GM19023 (cell line): ENCODE results near the gene HPDL.

Experiments used
- ATAC-seq: cut with Tn5 transposase; IDR thresholded peaks from one replicate; pipeline ENCODE4 v1.9.1; 2021; ENCODE audit warnings: mild to moderate bottlenecking, moderate library complexity; ENCODE audit not compliant: unreplicated experiment

The HPDL gene

DNA sequence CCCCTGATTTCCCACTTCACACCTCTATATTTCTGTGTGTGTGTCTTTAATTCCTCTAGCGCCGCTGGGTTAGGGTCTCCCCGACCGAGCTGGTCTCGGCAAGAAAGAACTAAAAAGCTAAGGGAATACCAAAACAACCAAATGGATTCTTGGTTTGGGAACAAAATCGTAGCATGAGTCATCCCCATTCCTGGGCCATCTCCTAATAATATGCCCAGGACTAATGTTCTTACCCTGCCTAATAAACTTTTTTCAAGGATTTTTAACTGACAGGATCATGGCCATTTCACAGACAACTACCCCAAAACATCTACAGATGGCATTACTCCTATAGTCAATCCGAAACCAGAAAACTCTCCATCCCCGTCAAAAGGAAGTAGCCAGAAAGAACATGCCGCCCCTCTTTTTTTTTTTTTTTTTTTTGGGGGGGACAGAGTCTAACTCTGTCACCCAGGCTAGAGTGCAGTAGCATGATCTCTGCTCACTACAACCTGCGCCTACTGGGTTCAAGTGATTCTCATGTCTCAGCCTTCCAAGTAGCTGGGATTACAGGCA is 4.1 kb upstream of the HPDL start:
- ATAC-seq, result no peak

DNA sequence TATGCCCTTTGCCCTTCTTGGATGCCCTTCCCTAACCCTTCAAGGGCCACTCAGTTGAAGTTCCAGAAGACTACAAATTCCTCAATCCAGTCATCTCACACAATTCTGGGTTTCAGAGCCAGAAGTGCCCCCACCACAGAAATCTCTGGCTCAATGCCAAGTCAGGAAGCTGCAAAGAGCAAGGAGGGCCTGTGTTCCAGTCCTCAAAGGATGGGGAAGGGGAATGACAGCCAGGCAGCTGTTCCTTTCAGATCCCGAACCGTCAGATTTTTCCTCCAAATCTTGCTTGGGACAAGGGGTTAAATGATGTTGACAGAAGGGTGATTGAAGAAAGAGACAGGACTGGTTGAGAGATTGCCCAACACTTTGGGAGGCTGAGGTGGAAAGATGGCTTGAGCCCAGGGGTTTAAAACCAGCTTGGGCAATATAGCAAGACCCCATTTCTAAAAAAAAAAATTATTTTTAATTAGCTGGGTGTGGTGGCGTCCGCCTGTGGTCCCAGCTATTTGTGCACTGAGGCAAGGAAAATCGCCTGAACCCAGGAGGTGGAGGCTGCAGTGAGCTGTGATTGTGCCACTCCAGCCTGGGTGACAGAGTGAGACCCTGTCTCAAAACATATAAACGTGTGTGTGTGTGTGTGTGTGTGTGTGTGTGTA is 716 bp upstream of the HPDL start:
- ATAC-seq, result no peak

- no peak for ATAC-seq
Observed at GRCh38 chr1:45327644-45328515, 1.2 kb downstream of the HPDL start.

- ATAC-seq, result no peak
Observed at GRCh38 chr1:45328680-45329079, 2.0 kb downstream of the HPDL start.

- no peak for ATAC-seq
Observed at GRCh38 chr1:45329445-45329844, 2.8 kb downstream of the HPDL start.

GRCh38 chr1:45331436-45332345 is 5.0 kb downstream of the HPDL start:
- no peak for ATAC-seq

DNA sequence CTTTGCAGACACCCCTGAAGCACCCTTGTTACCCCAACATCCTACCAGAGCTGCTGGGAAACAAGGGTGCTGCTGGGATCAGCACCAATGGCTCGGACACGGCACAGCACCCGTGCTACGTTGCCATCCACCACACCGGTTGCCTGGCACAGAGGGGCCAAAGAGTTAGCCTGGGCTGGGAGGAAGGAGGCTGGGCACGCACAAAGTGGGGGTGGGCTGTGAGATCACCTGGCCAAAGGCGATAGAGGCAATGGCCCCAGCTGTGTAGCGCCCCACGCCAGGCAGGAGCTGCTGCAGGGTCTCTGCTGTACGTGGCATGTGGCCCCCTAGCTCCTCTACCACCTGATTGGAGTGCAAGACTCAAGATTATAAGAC is 5.6 kb downstream of the HPDL start:
- no peak for ATAC-seq

DNA sequence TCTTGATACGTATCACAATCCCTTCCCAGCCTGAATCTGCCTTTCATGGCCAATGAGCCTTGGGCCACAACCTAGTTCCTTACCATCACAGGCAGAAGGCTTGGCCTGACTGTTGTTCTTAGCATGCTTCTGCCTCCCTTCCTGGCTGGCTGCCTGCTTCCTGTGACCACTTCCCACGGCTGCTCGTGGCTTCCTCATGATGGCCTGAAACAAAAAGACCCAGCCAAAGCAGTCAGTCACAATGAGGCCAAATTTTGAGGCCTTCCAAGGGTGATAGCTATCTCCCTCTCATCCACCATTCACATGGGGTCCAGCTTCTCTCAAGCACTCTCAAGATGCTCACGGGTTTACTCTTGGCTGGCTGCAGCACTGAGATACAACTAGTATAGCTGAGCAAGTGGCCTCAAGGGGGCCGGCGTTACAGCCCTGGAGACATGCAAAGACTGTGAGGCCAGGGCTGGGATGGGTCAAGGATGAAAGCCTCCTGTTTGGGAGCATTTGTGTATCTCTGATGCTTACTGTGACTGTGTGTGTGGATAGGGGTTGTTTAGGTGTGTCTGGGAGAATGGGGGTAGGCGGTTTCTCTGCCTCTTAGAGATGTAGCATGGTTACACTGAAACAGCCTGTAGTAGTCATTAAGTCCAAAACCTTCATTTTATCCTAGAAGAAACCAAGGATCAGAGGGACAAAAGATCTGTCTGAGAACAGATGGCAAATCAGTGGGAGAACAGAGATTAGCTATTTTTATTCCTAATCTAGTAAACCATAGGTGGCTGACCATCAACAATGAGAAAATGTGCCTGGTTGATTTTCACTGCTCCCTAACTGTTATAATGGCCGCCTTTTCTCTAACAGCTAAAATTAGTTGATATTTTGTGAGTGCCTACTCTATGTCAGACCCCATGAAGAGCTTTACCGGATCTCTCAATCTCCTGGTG is 7.9 kb downstream of the HPDL start:
- no peak for ATAC-seq

DNA sequence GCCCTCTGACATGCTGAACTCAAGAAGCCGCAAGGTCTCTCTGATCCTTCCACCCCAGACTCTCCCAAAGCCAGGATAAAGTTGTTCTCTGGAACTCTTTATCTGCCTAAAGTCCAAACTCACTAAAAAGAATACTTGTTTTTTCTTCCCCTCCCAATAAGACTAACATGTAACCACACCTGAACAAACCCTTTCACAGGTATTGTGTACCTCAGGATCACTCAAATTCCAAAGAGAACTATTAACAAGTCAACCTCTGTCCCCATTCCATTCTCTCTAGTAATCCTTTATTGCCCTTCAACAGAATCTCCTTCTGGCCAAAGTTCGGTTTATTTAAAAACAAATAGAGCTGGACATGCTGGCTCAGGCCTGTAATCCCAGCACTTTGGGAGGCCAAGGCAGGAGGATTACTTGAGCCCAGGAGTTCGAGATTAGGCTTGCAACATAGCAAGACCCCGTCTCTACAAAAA is 9.2 kb downstream of the HPDL start:
- no peak for ATAC-seq

GRCh38 chr1:45337630-45338325 is 11.1 kb downstream of the HPDL start:
- ATAC-seq, result no peak

GRCh38 chr1:45339789-45340558 is 13.3 kb downstream of the HPDL start, which contains the start of the genes MUTYH and TOE1:
MUTYH (minus strand) TSS chr1:45340440; CDS start chr1:45334505, 5,935 bp downstream.
TOE1 (plus strand) TSS chr1:45340170; CDS start chr1:45340253, 83 bp downstream.
- ATAC-seq, result peak; percentile 86

DNA sequence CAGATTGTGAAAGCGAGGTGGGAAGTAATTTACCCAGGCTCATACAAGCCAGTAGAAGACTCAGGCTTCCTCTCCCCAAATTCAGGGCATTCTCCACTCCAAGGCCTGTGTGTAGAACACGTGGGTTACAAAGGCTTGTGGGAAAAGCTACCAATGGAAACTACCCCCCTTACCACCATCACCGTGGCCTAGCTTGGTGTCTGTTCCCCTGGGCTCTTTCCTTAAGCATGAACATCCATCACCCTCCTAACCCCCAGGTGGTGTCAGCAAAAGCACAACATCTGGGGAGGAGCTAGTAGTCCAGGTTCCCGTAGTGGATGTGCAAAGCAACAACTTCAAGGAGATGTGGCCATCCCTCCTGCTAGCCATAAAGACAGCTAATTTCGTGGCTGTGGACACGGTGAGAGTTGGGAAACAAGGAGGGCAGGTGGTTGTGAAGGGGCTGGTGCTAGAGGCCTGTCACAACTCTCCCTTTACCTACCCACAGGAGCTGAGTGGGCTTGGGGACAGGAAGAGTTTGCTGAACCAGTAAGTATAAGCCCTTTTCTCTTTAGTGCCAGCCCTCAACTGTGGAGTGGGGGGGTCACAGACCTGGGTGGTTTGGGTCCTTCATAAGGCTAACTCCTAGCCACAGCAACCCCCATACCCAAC is 14.2 kb downstream of the HPDL start:
- no peak for ATAC-seq

DNA sequence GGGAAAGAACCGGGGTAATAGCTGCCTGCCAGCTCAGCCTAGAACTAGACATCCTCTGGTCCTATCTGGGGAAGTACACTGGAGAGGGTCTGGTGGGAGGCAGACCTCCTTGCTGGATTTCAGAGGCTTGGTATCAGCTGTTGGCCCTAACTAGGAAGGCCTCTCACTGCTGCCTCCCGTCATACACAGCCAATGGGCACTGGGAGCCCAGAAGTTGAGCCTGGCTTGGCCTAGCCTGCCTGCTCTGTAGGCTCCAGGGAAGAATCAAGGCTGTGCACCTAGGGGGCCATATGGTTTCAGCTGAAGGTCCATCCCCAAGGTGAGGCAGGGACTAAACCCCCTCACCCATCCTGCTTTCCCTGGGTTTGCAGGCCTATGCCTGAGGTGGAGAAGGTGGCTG is 17.8 kb downstream of the HPDL start:
- no peak for ATAC-seq

DNA sequence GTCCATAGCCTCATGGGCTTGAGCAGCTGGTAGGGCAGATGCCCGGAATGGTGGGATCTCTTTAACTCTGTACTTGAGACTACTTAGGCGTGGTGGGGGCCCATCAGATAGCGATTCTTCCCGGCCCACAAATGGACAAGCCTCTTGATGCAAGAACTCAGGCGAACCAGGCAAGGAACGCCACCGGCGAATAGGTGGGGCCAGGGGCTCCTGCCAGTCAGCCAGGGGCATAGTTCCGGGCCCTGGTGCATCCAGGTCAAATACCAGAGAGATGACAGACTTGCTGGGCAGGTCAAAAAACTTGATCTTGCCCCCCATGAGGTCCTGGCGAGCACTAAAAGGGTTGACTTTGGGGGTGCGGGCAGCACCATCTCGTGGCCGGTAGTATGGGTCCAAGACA is 18.3 kb downstream of the HPDL start:
- ATAC-seq, result no peak

- ATAC-seq, result no peak
Observed at GRCh38 chr1:45346473-45346872, 19.8 kb downstream of the HPDL start.

GRCh38 chr1:45348020-45348419 is 21.3 kb downstream of the HPDL start:
- ATAC-seq, result no peak

DNA sequence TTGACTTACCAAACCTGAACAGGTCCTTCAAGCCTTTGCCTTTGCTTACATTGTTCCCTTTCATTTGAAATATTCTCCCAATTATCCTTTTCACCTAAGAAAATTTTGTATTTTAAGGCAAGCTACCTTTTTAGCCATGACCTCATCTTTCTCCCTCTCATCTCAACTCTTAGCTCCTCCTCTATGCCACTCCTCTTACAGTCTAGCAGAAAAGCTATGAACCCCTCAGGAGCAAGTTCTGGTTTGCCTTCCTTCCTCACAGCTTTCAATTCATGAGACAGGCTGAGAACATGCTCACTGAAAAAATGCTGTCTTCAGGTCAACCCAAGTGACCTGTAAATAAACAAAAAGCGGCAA is 21.9 kb downstream of the HPDL start:
- no peak for ATAC-seq
